G401 (cell line): ENCODE data around the gene CIPC. TPM values are rescaled to one million over a fixed set of nuclear protein-coding genes. Genes with fewer than 3 reads are reported as not detected.

Experiments used
- DNase-seq: peaks from one replicate; pipeline ENCODE4 v3.0.0-alpha.2; 2015; ENCODE audit warnings: low spot score
- in situ Hi-C: cut with HindIII; loops from 2 replicates; pipeline ENCODE4 v1.10.0; 2016; ENCODE audit warnings: low sequenced_read_pairs, mixed read lengths
- total RNA-seq: library from RNA; depleted of rRNA; stranded (reverse); fragments of >200 nt; shearing (Covaris generic); gene quantifications from 2 replicates; pipeline ENCODE4 v1.2.3, GENCODE V29; 2014

The CIPC gene
- total RNA-seq, 1 experiment from 2014 or later = 30.5 TPM

DNA sequence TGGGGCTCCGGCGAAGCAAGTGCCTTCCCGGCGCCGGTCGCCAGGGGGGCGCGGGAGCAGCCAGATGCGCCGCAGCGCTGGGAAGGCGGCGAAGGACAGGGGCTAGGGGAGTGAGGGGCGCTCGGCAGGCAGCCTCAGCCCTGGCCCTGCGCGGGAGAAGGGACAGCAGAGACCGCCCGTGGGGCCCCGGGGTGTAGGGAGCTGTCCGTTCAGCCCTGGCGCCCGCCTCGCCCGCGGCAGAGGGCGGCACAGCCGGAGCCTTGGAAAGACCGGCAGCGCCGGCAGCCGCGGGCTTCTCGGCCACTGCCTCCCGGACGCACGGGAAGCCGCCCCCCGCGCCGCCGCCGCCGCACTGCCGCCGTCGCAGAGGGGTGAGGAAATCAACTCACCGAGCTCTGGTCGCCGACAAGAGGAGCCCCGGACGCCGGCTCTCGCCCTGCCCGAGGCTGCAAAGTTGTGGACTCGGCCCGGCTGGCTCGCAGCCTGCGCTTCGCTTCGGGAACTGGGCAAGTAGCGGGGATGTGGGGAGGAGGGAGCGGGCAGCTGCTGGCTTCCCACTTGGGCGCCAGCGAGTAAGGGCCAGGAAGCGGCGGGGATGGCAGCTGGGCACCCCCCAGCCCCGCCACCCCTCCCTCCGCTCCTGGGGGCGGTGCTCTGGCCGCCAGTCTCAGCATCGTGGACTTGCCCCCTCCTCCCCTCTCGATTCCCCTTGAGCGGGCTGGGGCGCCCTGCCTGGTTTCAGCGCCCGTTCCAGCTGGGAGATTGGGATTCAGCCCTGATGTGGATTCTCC lies 43.4 kb downstream of the CIPC start, which contains the start of gene ZDHHC22:
TSS of gene ZDHHC22 (minus strand) at position 578 of the 791 bp plus-strand sequence. CDS start 2,053 bp downstream, outside the sequence.
- peak; percentile 47 for DNase-seq
- in situ Hi-C loops = no loop called here

DNA sequence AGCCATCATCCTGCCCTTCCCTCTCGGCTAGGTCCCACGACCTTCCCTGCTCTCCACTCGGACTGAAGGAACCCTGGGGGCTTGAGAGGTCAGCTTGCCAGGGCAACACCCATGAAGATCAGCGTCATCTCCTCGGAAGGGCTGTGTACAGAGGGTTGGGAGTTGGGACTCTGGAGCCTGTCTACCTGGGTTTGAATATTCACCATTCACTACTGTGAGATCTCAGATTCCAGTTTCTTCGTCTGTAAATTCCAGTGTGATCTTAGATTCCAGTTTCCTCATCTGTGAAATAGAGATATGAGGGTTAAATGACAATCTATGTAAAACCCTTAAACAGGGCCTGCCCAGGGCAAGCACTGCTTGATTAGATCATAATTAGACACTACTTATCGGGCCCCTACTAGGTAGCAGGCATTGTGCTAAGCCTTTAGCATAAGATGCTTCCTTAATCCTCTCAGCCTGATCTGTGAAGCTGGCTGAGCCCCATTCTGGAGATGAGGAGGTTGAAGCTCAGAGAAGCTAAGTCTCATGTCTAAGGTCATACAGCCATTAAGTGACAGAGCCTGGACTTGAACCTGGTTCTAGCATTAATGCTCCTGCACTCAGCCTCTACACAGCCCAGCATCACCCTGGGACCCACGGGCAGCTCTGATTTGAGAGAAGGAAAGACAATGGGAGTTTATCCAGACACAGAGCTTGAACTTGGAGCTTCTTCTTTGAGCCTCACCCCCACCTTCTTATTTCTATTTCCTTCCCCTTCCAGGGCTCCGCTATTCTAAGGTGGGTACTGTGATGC lies 44.1 kb downstream of the CIPC start:
- in situ Hi-C loops = no loop called here
- DNase-seq = peak; percentile 57

DNA sequence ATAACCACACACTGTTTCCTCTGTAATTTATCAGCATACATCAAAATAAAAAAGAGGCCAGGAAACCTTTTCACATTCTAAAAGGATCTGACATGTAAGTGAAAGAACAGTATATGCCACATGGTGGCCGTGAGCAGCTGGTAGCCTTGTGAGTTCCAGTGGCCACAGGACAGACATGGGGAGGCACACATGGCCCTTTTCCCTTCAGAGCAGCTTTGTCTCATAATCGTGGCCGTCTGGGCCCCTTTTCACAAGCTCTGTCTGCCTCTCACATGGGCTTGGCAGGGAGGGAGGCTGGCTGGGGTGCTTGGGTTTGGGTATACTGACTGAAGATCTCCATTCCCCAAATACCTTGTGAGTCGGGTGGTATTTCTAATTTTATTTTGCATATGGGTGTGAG lies 45.0 kb downstream of the CIPC start:
- in situ Hi-C loops = no loop called here
- DNase-seq = peak; percentile 79

DNA sequence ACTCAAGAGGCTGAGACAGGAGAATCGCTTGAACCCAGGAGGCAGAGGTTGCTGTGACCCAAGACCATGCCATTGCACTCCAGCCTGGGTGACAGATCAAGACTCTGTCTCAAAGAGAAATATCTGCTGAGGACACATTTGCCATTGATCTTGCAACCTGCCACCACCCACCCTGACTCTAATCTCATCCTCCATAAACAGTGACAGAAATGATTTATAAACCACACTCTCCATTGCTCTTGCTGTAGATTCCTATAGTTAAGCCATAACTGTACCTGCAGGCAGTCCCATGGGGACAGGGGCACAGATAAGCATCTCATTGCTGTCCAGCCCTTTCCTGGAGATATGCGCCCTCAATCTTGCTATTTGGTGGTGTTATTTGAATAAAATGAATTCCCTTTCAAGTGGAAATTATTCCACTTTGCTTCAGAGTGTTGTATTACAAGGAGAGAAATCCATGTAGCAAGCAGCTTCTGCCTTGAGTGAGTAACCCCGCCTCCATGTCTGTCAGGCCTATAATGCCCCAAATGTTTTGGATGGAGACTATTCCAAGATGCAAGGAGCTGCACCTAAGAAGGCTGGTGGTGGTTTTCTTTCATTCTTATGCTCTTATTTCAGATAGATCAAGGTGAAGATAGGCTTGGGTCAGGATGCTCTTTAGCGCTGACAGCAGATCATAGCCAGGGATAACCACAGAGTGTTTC lies 46.5 kb downstream of the CIPC start:
- DNase-seq = peak; percentile 62
- in situ Hi-C loops = no loop called here

DNA sequence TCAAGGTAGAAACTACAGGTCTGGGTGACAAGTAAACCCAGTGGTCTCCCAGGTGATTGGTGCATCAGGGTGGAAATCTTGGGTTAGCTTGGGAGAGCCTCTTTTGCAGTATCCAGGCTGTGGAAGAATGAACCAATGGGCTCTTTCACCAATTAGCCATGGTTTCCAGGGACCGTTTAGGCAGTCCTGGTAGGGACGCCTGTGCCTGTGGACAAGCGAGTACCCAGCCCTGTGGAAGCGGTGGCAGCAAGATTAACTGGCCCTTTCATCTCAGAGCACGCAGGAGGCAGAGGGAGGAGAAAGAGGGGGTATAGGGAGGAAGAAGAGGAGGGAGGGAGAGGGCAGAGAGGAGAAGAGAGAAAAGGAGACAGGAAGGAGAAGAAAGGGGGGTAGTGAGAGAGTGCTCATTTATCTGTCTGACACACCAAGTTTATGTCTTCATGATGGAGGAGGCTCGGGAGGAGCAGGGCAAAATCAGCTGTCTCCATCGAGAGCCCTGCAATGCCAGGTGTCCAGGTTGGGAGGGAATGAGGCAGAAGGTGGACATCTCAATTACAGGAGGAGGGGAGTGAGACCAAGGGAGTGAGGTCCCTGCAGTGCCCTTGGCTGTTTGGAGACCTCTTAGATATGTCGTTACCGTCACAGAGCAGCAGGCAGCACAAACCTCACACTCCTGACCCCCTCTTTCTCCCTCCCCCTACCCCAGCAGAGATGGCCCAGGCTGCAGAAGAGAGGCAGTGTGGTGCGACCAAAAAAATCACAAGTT lies 48.1 kb downstream of the CIPC start:
- DNase-seq = peak; percentile 65
- in situ Hi-C loops = no loop called here

DNA sequence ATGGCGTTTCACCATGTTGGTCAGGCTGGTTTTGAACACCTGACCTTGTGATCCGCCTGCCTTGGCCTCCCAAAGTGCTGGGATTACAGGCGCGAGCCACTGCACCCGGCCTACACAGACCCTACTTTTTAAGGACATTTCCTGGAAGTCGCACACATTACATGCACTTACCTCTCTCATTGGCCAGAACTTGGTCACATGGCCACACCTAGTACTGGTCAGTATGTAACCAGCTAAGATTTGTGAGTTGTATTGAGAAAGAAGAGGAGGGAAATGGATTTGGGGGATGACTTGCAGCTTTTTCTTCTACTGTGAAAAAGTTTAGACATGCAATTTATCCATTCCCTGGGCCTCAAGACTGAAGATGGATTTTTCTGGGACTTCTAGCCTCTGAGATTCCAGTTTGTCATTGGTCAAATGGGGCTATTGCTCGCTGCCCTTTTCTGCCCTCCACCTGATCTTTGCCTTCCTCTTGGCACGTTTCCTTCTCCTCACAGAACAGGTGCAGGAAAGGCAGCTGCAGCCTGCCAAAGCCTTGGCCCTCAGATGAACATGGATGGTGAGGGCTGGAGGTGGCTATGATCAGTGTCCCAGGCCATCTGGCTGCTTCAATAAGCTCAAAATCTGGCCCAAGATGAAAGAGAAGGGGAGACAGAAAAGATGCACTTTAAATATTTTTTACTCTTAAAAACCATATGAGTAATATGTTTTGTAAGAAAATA lies 50.6 kb downstream of the CIPC start:
- peak; percentile 93 for DNase-seq
- in situ Hi-C loops = no loop called here

DNA sequence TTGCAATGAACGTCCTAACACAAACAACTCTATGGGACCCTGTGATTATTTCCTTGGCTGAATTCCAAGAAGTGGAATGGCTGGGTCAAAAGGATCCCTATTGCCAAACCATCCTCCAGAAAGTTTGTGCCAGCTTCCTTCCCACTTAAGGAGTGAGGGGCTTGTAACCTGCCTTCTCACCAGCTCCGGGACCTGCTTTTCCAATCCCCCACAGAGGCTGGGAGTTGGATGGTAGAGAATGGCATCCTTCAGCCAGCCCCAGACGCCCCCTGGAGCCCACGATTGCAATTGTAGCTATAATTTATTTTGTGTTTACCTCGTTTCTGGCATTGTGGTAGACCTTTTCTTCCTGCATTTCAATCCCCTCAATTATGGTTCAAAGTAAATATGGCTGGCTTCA lies 53.2 kb downstream of the CIPC start:
- in situ Hi-C loops = no loop called here
- peak; percentile 72 for DNase-seq

DNA sequence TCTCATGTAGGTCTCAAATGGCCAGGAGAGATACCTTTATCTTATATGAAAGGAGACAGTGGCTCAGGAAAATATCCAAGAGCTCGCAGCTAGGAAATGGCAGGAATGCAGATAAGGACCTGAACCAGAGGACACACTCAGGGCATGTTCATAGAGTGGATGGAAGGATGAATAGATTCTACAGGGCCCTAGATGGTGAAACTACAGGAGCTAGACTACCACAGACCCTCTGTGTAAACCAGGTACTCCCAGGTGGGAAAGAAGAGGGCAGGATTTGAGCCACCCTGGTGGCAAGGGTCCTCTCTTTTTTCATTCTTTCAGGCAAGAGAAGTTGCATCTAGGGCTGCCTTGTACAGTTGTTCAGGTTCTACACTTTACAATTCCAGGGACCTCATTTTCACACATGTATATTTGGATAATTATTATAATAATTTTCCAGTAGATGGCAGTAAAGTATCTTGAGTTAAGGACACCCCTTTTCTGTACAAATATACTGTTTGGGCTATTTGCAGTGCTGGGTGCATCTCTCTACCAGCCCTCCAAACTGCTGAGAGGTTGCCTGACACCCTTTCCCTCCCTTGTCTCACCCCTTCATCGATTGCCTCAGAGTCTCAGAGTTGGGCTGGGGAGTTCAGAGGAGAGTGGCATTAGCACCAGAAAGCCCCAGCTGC lies 54.0 kb downstream of the CIPC start:
- in situ Hi-C loops = no loop called here
- peak; percentile 80 for DNase-seq

DNA sequence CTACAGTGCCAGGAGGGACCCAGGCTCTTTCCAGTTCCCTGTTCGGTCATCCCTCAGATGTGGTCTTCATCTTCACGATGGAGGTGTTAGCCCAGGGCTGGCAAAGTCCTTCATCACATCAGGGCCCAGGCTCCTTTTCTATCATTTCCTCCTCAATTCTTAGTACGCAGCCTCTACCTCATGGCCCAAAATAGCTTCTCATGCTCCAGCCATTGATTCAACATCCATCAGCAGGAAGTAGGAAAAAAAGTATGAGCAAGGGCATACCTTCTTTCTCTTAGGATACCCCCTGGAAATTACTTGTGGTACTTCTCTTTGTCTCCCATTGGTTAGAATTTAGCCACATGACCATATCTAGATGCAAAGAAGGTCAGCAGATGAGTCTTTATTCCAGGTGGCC lies 55.7 kb downstream of the CIPC start:
- in situ Hi-C loops = no loop called here
- no peak for DNase-seq

DNA sequence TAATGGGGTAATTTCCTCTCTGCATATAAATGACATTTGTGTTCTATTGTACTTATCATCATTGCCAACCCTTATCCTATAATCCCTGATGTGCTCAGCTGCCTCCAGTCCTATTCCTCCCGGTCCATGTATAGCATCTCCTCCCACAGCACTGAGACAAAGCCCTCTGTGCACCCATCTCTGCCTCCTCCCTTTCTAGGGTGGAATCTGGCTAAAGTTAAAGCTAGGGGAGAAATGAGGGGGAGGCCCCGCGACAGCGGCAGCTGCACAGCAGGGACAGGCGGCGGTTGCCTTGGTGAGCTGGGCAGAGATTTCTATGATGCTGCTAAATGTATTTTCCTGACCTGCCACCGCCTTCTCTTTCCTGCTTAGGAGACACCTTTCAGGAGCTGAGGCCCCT lies 56.4 kb downstream of the CIPC start:
- no peak for DNase-seq
- in situ Hi-C loops = no loop called here

DNA sequence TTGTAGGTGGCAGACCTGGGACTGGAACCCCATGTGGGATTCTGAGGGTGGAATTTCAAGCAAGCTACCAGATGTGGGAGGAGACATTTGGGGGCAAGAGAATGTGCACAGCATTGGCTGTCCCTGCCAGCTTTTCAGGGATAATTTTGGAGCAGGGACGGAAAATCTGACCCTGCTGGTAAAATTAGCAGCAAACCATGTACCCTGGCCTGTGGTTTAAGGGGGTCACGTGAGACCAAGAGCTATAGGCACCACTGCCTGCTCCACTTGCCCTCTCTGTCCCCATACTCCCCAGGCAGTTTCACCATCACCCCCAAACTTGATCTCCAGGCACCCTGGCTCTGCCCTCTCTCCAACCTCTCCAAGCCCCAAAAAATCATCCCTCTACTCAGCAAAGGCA lies 57.0 kb downstream of the CIPC start:
- in situ Hi-C loops = no loop called here
- no peak for DNase-seq

DNA sequence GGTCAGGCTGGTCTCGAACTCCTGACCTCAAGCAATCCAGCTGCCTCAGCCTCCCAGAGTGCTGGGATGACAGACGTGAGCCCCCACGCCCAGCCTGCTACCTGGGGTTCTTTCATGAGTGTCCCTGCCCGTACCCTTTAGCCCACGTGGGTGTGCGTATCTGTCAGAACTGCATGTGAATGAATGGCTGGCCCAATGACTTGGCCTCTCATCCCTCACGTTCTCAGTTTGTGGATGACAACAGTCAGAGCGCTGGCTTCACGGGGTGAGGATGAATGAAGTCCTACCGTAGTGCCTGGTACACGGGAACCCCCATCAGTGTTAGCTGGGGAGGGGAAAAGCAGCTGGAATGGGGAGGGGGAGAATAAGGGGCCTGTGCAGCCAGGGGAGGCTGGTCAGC lies 59.7 kb downstream of the CIPC start:
- in situ Hi-C loops = no loop called here
- no peak for DNase-seq

DNA sequence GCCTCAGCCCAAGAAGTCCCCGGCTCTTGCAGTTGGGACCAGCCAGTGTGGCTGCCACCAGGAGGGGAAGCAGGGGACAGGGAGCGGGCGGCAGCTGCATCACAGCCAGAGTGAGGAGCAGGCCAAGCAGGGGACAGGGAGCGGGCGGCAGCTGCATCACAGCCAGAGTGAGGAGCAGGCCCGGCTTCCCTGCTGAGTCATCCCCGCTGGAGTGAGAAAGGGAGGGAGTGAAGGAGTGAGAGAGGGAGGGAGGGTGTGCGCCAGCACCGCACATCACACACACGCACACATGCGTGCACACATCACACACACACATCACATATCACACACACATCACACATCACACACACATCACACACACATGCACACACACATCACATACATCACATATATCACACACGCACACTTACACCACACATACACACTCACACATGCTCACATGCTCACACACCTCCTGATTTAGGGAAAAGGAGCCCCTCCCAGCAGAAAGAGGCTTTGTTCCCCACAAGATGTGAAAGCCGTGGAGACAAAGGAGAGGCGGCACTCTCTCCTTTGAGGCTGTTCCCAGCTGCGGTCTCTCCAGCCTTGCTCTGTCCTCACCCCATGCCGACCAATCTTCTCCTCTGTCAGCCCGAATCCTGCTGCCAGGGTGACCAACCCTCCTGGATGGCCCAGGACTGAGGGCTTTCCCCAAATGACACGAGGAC lies 60.3 kb downstream of the CIPC start:
- no peak for DNase-seq
- in situ Hi-C loops = no loop called here

DNA sequence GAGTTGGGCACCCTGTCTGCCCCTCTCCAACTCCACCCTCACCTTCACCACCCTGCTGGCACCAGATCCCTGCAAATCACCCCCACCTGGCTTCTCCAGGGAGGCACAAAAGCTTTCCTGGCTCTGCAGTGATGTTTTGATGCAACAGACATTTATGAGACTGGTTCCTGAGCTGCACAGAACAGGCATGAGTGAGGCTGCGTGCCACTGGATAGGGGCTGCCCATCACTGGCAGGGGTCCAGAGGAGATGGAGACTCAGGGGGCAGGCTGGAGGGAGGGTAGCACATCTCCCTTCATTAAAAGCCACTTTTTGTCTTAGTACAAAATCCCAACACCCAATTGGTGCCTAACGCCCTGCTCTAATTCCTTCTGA lies 60.8 kb downstream of the CIPC start:
- in situ Hi-C loops = no loop called here
- DNase-seq = no peak

DNA sequence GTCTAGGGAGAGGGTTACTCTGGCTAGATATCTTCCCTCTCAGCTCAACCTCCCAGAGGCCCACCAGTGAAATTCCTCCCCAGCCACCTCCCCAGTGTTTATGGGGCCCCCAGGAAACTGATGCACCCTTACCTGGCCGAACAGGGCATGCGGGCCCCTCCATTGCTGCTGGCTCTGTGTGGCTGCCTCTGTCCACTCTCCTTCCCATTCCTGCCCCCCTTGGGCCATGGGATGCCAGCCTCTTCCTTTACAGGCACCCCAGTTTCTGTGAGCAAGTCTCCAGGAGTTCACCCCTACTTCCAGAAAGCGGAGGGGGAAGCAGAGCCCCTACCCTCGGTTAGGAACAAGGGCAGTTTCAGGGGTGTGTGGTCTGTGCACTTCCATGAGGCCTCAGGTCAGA lies 63.0 kb downstream of the CIPC start:
- no peak for DNase-seq
- in situ Hi-C loops = no loop called here
